Measurements from ENCODE around the gene SLC34A1. TPM values are rescaled to one million over a fixed set of nuclear protein-coding genes. Genes with fewer than 3 reads are reported as not detected.
A peak's percentile ranks its signal among the peaks of the same experiment; 100 is the strongest.

Gene SLC34A1
- total RNA-seq, 1 experiment from 2014 or later: not detected

DNA sequence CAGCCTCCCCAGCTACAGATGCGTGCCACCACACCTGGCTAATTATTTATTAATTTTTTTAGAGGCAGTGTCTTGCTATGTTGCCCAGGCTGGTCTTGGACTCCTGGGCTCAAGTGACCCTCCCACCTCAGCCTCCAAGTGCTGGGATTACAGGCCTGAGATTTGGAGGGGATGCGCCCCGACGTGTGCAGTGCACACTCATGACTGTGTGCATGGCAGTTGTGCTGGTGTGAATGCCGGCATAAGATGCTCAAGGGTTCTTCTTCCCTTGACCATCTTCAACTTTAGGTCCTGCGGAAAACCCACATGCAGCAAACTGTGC lies 3.5 kb upstream of the SLC34A1 start:
- Mint-ChIP-seq H3K27ac (ENCODE audit: unreplicated experiment) (peak overlapping the region; percentile 21), H3K27me3 (ENCODE audit: insufficient read depth, unreplicated experiment) (no peaks in the 10 kb centered on the region), H3K9me3 (ENCODE audit: unreplicated experiment) (no peaks in the 10 kb centered on the region), H3K36me3 (ENCODE audit: insufficient read depth, unreplicated experiment) (no peaks in the 10 kb centered on the region), H3K4me1 (ENCODE audit: low read depth, unreplicated experiment) (peaks cover 30% of the 10 kb centered on the region), H3K4me3 (ENCODE audit: unreplicated experiment) (no peak overlapping the region)
- no TSS peak for BruUV-seq (replicated peaks)
- Histone ChIP-seq H3K36me3 (ENCODE audit: control insufficient read depth, insufficient read depth, low read length) (no peaks in the 10 kb centered on the region), H3K9me3 (no peaks in the 10 kb centered on the region), H3K4me1 (peaks cover 30% of the 10 kb centered on the region), H3K4me3 (ENCODE audit: low read depth, low read length) (no peak overlapping the region), H3K27me3 (replicated peaks; ENCODE audit: control insufficient read depth, insufficient read depth, low read length) (no peaks in the 10 kb centered on the region)
- intact Hi-C loops (cut with micrococcal nuclease; ENCODE audit: unreplicated experiment): no loop called here
- ChIA-PET CTCF (no interaction called here), POLR2A (no interaction called here)
- TF ChIP-seq, protein P1, sequence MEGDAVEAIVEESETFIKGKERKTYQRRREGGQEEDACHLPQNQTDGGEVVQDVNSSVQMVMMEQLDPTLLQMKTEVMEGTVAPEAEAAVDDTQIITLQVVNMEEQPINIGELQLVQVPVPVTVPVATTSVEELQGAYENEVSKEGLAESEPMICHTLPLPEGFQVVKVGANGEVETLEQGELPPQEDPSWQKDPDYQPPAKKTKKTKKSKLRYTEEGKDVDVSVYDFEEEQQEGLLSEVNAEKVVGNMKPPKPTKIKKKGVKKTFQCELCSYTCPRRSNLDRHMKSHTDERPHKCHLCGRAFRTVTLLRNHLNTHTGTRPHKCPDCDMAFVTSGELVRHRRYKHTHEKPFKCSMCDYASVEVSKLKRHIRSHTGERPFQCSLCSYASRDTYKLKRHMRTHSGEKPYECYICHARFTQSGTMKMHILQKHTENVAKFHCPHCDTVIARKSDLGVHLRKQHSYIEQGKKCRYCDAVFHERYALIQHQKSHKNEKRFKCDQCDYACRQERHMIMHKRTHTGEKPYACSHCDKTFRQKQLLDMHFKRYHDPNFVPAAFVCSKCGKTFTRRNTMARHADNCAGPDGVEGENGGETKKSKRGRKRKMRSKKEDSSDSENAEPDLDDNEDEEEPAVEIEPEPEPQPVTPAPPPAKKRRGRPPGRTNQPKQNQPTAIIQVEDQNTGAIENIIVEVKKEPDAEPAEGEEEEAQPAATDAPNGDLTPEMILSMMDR (IDR thresholded peaks at IDR 0.05; ENCODE audit: insufficient read depth in 1 of 2, low read depth in 1 of 2, low read length in 1 of 2, severe bottlenecking in 1 of 2, unreplicated experiment in 1 of 2): no peak
- no peak for DNase-seq

DNA sequence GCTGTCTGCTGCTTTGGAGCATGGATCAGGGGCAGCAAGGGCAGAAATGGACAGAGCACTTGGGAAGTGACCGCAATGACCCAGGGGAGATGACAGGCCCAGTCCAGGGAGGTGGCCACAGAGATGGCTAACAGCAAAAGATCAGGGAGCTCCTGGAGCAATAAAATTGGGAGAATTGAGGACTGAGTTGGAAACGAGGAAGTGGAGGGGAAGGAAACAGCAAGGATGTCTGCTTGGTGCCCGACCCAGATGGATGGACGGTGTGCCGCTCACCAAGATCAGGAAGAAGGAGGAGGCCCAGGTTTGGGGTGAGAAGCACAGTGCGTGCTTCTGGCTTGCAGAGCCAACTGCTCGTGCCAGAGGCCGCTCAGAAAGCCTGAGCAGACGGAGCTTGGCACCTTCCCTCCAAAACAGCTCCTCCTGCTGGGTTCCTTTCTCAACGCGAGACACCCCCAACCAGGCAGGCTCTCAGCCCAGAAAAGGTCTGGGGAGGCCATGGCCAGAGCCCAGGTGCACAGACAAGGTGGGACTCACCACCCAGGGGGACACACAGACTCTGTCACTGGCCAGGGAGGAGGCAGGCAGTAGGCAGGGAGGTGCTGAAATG lies 1.7 kb upstream of the SLC34A1 start:
- DNase-seq: peak in 1 of 2 experiments; percentile 53
- peaks cover 30% of the 10 kb centered on the region for H3K4me1 ChIP-seq

DNA sequence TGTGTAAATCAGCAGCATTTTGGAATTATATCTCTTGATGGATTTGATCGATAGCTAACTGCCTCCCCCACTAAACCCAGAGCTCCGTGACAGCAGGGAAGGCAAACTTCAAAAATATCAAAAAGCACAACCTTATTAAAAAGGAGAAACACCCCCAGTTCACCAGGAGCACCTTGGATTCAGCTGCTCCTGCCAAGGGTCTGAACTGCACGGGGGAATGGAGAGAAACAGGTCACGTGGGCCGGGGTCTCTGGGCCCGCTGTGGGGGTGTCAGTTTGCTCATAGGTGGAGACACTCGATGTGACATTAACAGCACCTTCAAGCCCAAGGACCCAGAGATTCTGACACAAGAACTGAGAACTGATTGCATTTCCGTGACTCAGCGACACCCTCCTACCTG lies 1.1 kb upstream of the SLC34A1 start:
- no peak overlapping the region for H3K4me3 ChIP-seq (ENCODE audit: low read depth, low read length)
- no peaks in the 10 kb centered on the region for H3K36me3 Mint-ChIP-seq (ENCODE audit: insufficient read depth, unreplicated experiment)
- no peaks in the 10 kb centered on the region for H3K27me3 Mint-ChIP-seq (ENCODE audit: insufficient read depth, unreplicated experiment)

More for the DNA sequence above, 1.7 kb upstream of the SLC34A1 start:
- no peaks in the 10 kb centered on the region for H3K36me3 Mint-ChIP-seq (ENCODE audit: insufficient read depth, unreplicated experiment)
- CTCF ChIA-PET: interaction anchor here (0.6 to 2.1 kb wide), 7 partner anchors 11 to 777 kb away, joined by 3 to 16 read pairs (median 5); no protein-coding TSS in a partner anchor
- H3K4me1 Mint-ChIP-seq (ENCODE audit: low read depth, unreplicated experiment): peaks cover 30% of the 10 kb centered on the region
- H3K27ac Mint-ChIP-seq (ENCODE audit: unreplicated experiment): peak overlapping the region; percentile 36
- BruUV-seq (replicated peaks): no TSS peak
- intact Hi-C loops (cut with micrococcal nuclease; ENCODE audit: unreplicated experiment): no loop called here
- TF ChIP-seq, protein P1 (IDR thresholded peaks at IDR 0.05; ENCODE audit: insufficient read depth in 1 of 2, low read depth in 1 of 2, low read length in 1 of 2, severe bottlenecking in 1 of 2, unreplicated experiment in 1 of 2): peak in 1 of 2 experiments; percentile 36
- Histone ChIP-seq H3K36me3 (ENCODE audit: control insufficient read depth, insufficient read depth, low read length) (no peaks in the 10 kb centered on the region), H3K27me3 (replicated peaks; ENCODE audit: control insufficient read depth, insufficient read depth, low read length) (no peaks in the 10 kb centered on the region), H3K9me3 (no peaks in the 10 kb centered on the region), H3K4me3 (ENCODE audit: low read depth, low read length) (no peak overlapping the region)
- H3K27me3 Mint-ChIP-seq (ENCODE audit: insufficient read depth, unreplicated experiment): no peaks in the 10 kb centered on the region
- H3K9me3 Mint-ChIP-seq (ENCODE audit: unreplicated experiment): no peaks in the 10 kb centered on the region
- H3K4me3 Mint-ChIP-seq (ENCODE audit: unreplicated experiment): no peak overlapping the region
- POLR2A ChIA-PET: interaction anchor here (1.0 kb wide), 1 partner anchor 21 kb away, joined by 3 read pairs; no protein-coding TSS in a partner anchor

More for the DNA sequence above, 1.1 kb upstream of the SLC34A1 start:
- DNase-seq: no peak
- Histone ChIP-seq H3K4me1 (peaks cover 25% of the 10 kb centered on the region), H3K27me3 (replicated peaks; ENCODE audit: control insufficient read depth, insufficient read depth, low read length) (no peaks in the 10 kb centered on the region), H3K36me3 (ENCODE audit: control insufficient read depth, insufficient read depth, low read length) (no peaks in the 10 kb centered on the region), H3K9me3 (no peaks in the 10 kb centered on the region)
- H3K9me3 Mint-ChIP-seq (ENCODE audit: unreplicated experiment): no peaks in the 10 kb centered on the region
- no TSS peak for BruUV-seq (replicated peaks)
- peaks cover 30% of the 10 kb centered on the region for H3K4me1 Mint-ChIP-seq (ENCODE audit: low read depth, unreplicated experiment)
- TF ChIP-seq, protein P1 (IDR thresholded peaks at IDR 0.05; ENCODE audit: insufficient read depth in 1 of 2, low read depth in 1 of 2, low read length in 1 of 2, severe bottlenecking in 1 of 2, unreplicated experiment in 1 of 2): no peak
- intact Hi-C loops (cut with micrococcal nuclease; ENCODE audit: unreplicated experiment): no loop called here
- CTCF ChIA-PET: interaction anchor here (0.6 to 2.1 kb wide), 7 partner anchors 12 to 778 kb away, joined by 3 to 16 read pairs (median 5); no protein-coding TSS in a partner anchor
- POLR2A ChIA-PET: interaction anchor here (1.0 kb wide), 1 partner anchor 21 kb away, joined by 3 read pairs; no protein-coding TSS in a partner anchor
- H3K27ac Mint-ChIP-seq (ENCODE audit: unreplicated experiment): no peak overlapping the region
- no peak overlapping the region for H3K4me3 Mint-ChIP-seq (ENCODE audit: unreplicated experiment)
